IMR-90 (cell line): Measurements from ENCODE around the gene ATP6V0E2. TPM values are rescaled to one million over a fixed set of nuclear protein-coding genes. Genes with fewer than 3 reads are reported as not detected.

Source experiments
- ATAC-seq: fragments of 200-7000 bp; cut with Tn5 transposase; 2 replicates; pipeline ENCODE4 v1.9.1; 2020; ENCODE audit warnings: low read depth, mild to moderate bottlenecking, moderate library complexity
- BruUV-seq: library from RNA; stranded (reverse); fragments of 400-500 nt; replicated peaks from 2 replicates; lab custom pipeline; 2021; lab: Mats Ljungman, UMichigan
- CTCF ChIA-PET: fragments of 300-600 bp; formaldehyde crosslinking; extraction: SDS; loops from one replicate; lab custom pipeline; 2021; ENCODE audit warnings: antibody characterized with exemption; lab: Yijun Ruan, JAX
- POLR2A ChIA-PET: fragments of 300-600 bp; sonication (Branson Sonifier 250); formaldehyde crosslinking; loops from one replicate; lab custom pipeline; 2022; ENCODE audit warnings: antibody characterized with exemption; ENCODE audit not compliant: unreplicated experiment; lab: Charles Lee
- DNase-seq: peaks from one replicate; pipeline ENCODE4 v3.0.0; 2013
- H2AFZ ChIP-seq: replicated peaks from 2 replicates; pipeline ENCODE3; 2013; ENCODE audit warnings: low read length, mild to moderate bottlenecking; ENCODE audit not compliant: poor library complexity
- H2AK5ac ChIP-seq: 2 replicates; pipeline ENCODE4 v1.6.1; 2013; ENCODE audit warnings: low read depth, low read length, inconsistent platforms
- H2AK9ac ChIP-seq: replicated peaks from 2 replicates; pipeline ENCODE3; 2013; ENCODE audit warnings: mild to moderate bottlenecking, low read depth, low read length, moderate library complexity; ENCODE audit not compliant: poor library complexity
- H2BK120ac ChIP-seq: 2 replicates; pipeline ENCODE4 v1.6.1; 2013; ENCODE audit warnings: low read depth, low read length, inconsistent platforms
- H2BK15ac ChIP-seq: 3 replicates; pipeline ENCODE4 v1.6.1; 2013; ENCODE audit warnings: low read depth, low read length, inconsistent platforms
- H2BK20ac ChIP-seq: 2 replicates; pipeline ENCODE4 v1.6.1; 2013; ENCODE audit warnings: low read depth, mild to moderate bottlenecking, inconsistent platforms, low read length, moderate library complexity
- H2BK5ac ChIP-seq: 2 replicates; pipeline ENCODE4 v1.6.1; 2013; ENCODE audit warnings: mild to moderate bottlenecking, low read depth, low read length, inconsistent platforms; ENCODE audit not compliant: poor library complexity, severe bottlenecking
- H3K14ac ChIP-seq: replicated peaks from 2 replicates; pipeline ENCODE4 v1.6.1; 2013; ENCODE audit warnings: low read depth, low read length, inconsistent platforms
- H3K18ac ChIP-seq: 2 replicates; pipeline ENCODE4 v1.6.1; 2013; ENCODE audit warnings: low read depth, low read length, control low read depth
- H3K23ac ChIP-seq: 2 replicates; pipeline ENCODE4 v1.6.1; 2013; ENCODE audit warnings: low read depth, low read length, inconsistent platforms
- H3K27ac ChIP-seq: 2 replicates; pipeline ENCODE4 v1.5.1; 2013; ENCODE audit warnings: mild to moderate bottlenecking, control low read depth, low read length; ENCODE audit not compliant: insufficient read depth
- H3K27me3 ChIP-seq: 2 replicates; pipeline ENCODE4 v1.6.1; 2013; ENCODE audit warnings: low read length; ENCODE audit not compliant: control insufficient read depth, insufficient read depth
- H3K36me3 ChIP-seq: 2 replicates; pipeline ENCODE4 v1.6.1; 2013; ENCODE audit warnings: low read length, mixed read lengths; ENCODE audit not compliant: control insufficient read depth, insufficient read depth
- H3K4ac ChIP-seq: 2 replicates; pipeline ENCODE4 v1.6.1; 2013; ENCODE audit warnings: low read depth, low read length, inconsistent platforms
- H3K4me1 ChIP-seq: 2 replicates; pipeline ENCODE4 v1.6.1; 2013; ENCODE audit warnings: low read length, mixed read lengths; ENCODE audit not compliant: control insufficient read depth, insufficient read depth
- H3K4me2 ChIP-seq: 2 replicates; pipeline ENCODE4 v1.6.1; 2013; ENCODE audit warnings: low read depth, mild to moderate bottlenecking, control low read depth, low read length, moderate library complexity
- H3K4me3 ChIP-seq: 2 replicates; pipeline ENCODE4 v1.5.1; 2013; ENCODE audit warnings: low read depth, mild to moderate bottlenecking, control low read depth, low read length, moderate library complexity; ENCODE audit not compliant: insufficient read depth
- H3K56ac ChIP-seq: 2 replicates; pipeline ENCODE4 v1.6.1; 2013; ENCODE audit warnings: low read length, inconsistent platforms; ENCODE audit not compliant: insufficient read depth; ENCODE audit errors: extremely low read depth
- H3K79me1 ChIP-seq, 2 experiments: 2 replicates each; pipeline ENCODE4 v1.6.1; 2013; ENCODE audit warnings: low read length in 2 of 2, inconsistent platforms in 1 of 2, low read depth in 1 of 2
- H3K9ac ChIP-seq: 2 replicates; pipeline ENCODE4 v1.6.1; 2013; ENCODE audit warnings: low read depth, low read length, control low read depth
- H3K9me1 ChIP-seq: 2 replicates; pipeline ENCODE4 v1.6.1; 2013; ENCODE audit warnings: low read length, inconsistent platforms; ENCODE audit not compliant: insufficient read depth
- H3K9me3 ChIP-seq: 2 replicates; pipeline ENCODE4 v1.6.1; 2013; ENCODE audit warnings: low read length; ENCODE audit not compliant: control insufficient read depth, insufficient read depth
- H4K20me1 ChIP-seq: 2 replicates; pipeline ENCODE4 v1.6.1; 2013; ENCODE audit warnings: low read length, inconsistent platforms; ENCODE audit not compliant: insufficient read depth
- H4K5ac ChIP-seq: 2 replicates; pipeline ENCODE4 v1.6.1; 2013; ENCODE audit warnings: mild to moderate bottlenecking, low read depth, low read length, control low read depth
- H4K8ac ChIP-seq, 2 experiments: 2 replicates each; pipeline ENCODE4 v1.6.1; 2013; ENCODE audit warnings: low read depth in 2 of 2, low read length in 2 of 2, control low read depth in 1 of 2, inconsistent platforms in 1 of 2
- H4K91ac ChIP-seq: 2 replicates; pipeline ENCODE4 v1.6.1; 2013; ENCODE audit warnings: low read depth, low read length, inconsistent platforms; ENCODE audit not compliant: insufficient read depth
- BHLHE40 ChIP-seq: fragments of 150-350 bp; IDR thresholded peaks from 2 replicates; pipeline ENCODE4 v1.6.1; 2016; ENCODE audit warnings: mild to moderate bottlenecking, low read depth, low read length
- CEBPB ChIP-seq: IDR thresholded peaks from 2 replicates; pipeline ENCODE4 v1.6.1; 2012; ENCODE audit warnings: low read depth, low read length, improper control_type of control experiment
- CHD1 ChIP-seq: IDR thresholded peaks from 2 replicates; pipeline ENCODE4 v1.6.1; 2012; ENCODE audit warnings: low read depth, low read length, improper control_type of control experiment
- CTCF ChIP-seq: conservative IDR thresholded peaks from 2 replicates; pipeline ENCODE4 v1.5.1; 2012; ENCODE audit warnings: mild to moderate bottlenecking, low read depth, low read length, improper control_type of control experiment
- FOS ChIP-seq: fragments of 150-350 bp; IDR thresholded peaks from 2 replicates; pipeline ENCODE4 v1.6.1; 2016; ENCODE audit warnings: low read depth, low read length
- MAFK ChIP-seq: IDR thresholded peaks from 2 replicates; pipeline ENCODE4 v1.6.1; 2012; ENCODE audit warnings: low read depth, low read length, improper control_type of control experiment
- MAZ ChIP-seq: IDR thresholded peaks from 2 replicates; pipeline ENCODE4 v1.6.1; 2012; ENCODE audit warnings: low read depth, mild to moderate bottlenecking, low read length, improper control_type of control experiment, moderate library complexity, borderline replicate concordance
- MXI1 ChIP-seq: IDR thresholded peaks from 2 replicates; pipeline ENCODE4 v1.6.1; 2012; ENCODE audit warnings: low read depth, mild to moderate bottlenecking, low read length, moderate library complexity, borderline replicate concordance
- NFE2L2 ChIP-seq: fragments of 150-350 bp; IDR thresholded peaks from 2 replicates; pipeline ENCODE4 v1.6.1; 2016; ENCODE audit warnings: low read depth, mild to moderate bottlenecking, low read length
- POLR2A ChIP-seq: IDR thresholded peaks from 2 replicates; pipeline ENCODE4 v1.6.1; 2012; ENCODE audit warnings: mild to moderate bottlenecking, low read depth, low read length
- RAD21 ChIP-seq: IDR thresholded peaks from 2 replicates; pipeline ENCODE4 v1.6.1; 2012; ENCODE audit warnings: low read length, improper control_type of control experiment
- RCOR1 ChIP-seq: IDR thresholded peaks from 2 replicates; pipeline ENCODE4 v1.6.1; 2012; ENCODE audit warnings: mild to moderate bottlenecking, low read length, improper control_type of control experiment; ENCODE audit not compliant: insufficient replicate concordance
- RFX5 ChIP-seq: IDR thresholded peaks from 2 replicates; pipeline ENCODE4 v1.8.0; 2012; ENCODE audit warnings: low read depth, mild to moderate bottlenecking, low read length, moderate library complexity
- SMC3 ChIP-seq: fragments of 150-350 bp; IDR thresholded peaks from 2 replicates; pipeline ENCODE4 v1.6.1; 2016; ENCODE audit warnings: low read depth, mild to moderate bottlenecking, antibody characterized with exemption, low read length, moderate library complexity
- USF2 ChIP-seq: fragments of 150-350 bp; IDR thresholded peaks from 2 replicates; pipeline ENCODE4 v1.6.1; 2017; ENCODE audit warnings: mild to moderate bottlenecking, antibody characterized with exemption, low read length, low read depth
- WGBS, 2 experiments: methylation state at CpG; one replicate each; pipeline versions ENCODE4 v1.1.5 to v1.1.7; 2013; ENCODE audit warnings: missing lambda C conversion rate in 2 of 2; ENCODE audit not compliant: insufficient read length in 1 of 2; ENCODE audit errors: extremely low coverage in 2 of 2; 5-methylcytosine and 5-hydroxymethylcytosine counted together
- dilution Hi-C: fragments of 300-500 bp; cut with HindIII; formaldehyde crosslinking; loops from one replicate; pipeline ENCODE4 v1.14.3; 2018; ENCODE audit warnings: low sequenced_read_pairs; ENCODE audit not compliant: unreplicated experiment
- in situ Hi-C: fragments of 300-500 bp; cut with MboI; formaldehyde crosslinking; loops from 3 replicates; pipeline ENCODE4 v1.14.3; 2019; ENCODE audit warnings: low sequenced_read_pairs, inconsistent platforms, mixed read lengths
- intact Hi-C: fragments of 100-400 bp; cut with micrococcal nuclease; formaldehyde crosslinking; loops from 2 replicates; pipeline ENCODE4 v1.10.0; 2022
- polyA plus RNA-seq, 3 experiments: library from polyadenylated mRNA; depleted of rRNA; stranded (reverse); fragments of >200 nt; gene quantifications; 2 replicates each; pipeline ENCODE4 v1.2.3, GENCODE V29; 2012; ENCODE audit warnings: low replicate concordance in 1 of 3
- total RNA-seq: library from RNA; depleted of rRNA; stranded (reverse); fragments of >200 nt; gene quantifications from 2 replicates; pipeline ENCODE4 v1.2.3, GENCODE V29; 2012
- TF ChIP-seq, protein P1 (sequence below): fragments of 150-350 bp; IDR thresholded peaks from 2 replicates; pipeline ENCODE4 v1.6.1; 2016; ENCODE audit warnings: low read depth, mild to moderate bottlenecking, low read length, moderate library complexity, borderline replicate concordance

Gene ATP6V0E2
- total and polyA plus RNA-seq, 2 of the 4 experiments (the other 2 are of a cell fraction): 5.7 to 30.3 TPM

GRCh38 chr7:149868623-149869290 lies 5.0 kb upstream of the ATP6V0E2 start:
- peaks cover 0 to 6% of the 10 kb centered on the region in 2 experiments; a peak in 1 of 4 replicates for H3K79me1 ChIP-seq
- H2AK9ac ChIP-seq: no peak overlapping the region
- peaks cover 8% of the 10 kb centered on the region for H3K4me1 ChIP-seq
- no peak overlapping the region for H4K5ac ChIP-seq
- WGBS, 2 experiments: 100% methylated on average over 1 of the region's 7 CpGs; no CpG with 5 or more reads in 1 of the 2 experiments
- H3K4me2 ChIP-seq: no peak overlapping the region
- ChIA-PET CTCF (interaction anchor here (1.1 kb wide), 1 partner anchor 20 kb away, joined by 3 read pairs; no protein-coding TSS in a partner anchor), POLR2A (no interaction called here)
- H2BK120ac ChIP-seq: no peak overlapping the region
- TF ChIP-seq NFE2L2 (no peak), RFX5 (no peak), USF2 (no peak), SMC3 (no peak), MXI1 (no peak), CEBPB (no peak), MAZ (no peak), FOS (no peak), POLR2A (no peak), CTCF (no peak), RCOR1 (no peak), MAFK (no peak), RAD21 (no peak), BHLHE40 (no peak), CHD1 (no peak)
- TF ChIP-seq, protein P1, sequence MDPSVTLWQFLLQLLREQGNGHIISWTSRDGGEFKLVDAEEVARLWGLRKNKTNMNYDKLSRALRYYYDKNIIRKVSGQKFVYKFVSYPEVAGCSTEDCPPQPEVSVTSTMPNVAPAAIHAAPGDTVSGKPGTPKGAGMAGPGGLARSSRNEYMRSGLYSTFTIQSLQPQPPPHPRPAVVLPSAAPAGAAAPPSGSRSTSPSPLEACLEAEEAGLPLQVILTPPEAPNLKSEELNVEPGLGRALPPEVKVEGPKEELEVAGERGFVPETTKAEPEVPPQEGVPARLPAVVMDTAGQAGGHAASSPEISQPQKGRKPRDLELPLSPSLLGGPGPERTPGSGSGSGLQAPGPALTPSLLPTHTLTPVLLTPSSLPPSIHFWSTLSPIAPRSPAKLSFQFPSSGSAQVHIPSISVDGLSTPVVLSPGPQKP: no peak
- H3K9ac ChIP-seq: no peak overlapping the region
- H3K27ac ChIP-seq: no peak overlapping the region
- no peak overlapping the region for H2BK20ac ChIP-seq
- H3K56ac ChIP-seq: no peak overlapping the region
- peaks cover 15% of the 10 kb centered on the region for H3K36me3 ChIP-seq
- BruUV-seq: no TSS peak
- H3K18ac ChIP-seq: no peak overlapping the region
- dilution Hi-C loops (no loop called here), in situ Hi-C loops (loop anchor here (25.0 kb wide), 1 partner anchor 544 kb away; a partner anchor contains a TSS), intact Hi-C loops (no loop called here)
- no peaks in the 10 kb centered on the region for H4K20me1 ChIP-seq
- no peak overlapping the region for H2BK5ac ChIP-seq
- no peak for DNase-seq
- H3K23ac ChIP-seq: no peak overlapping the region
- H2AK5ac ChIP-seq: no peak overlapping the region
- no peak for ATAC-seq
- no peak overlapping the region for H3K14ac ChIP-seq
- H2BK15ac ChIP-seq: no peak overlapping the region
- H3K27me3 ChIP-seq: no peaks in the 10 kb centered on the region
- no peak overlapping the region for H3K4me3 ChIP-seq
- no peak overlapping the region for H4K8ac ChIP-seq
- H3K9me3 ChIP-seq: no peaks in the 10 kb centered on the region
- H3K9me1 ChIP-seq: peaks cover 10% of the 10 kb centered on the region; the same call in 1 of the 2 replicates
- no peak overlapping the region for H3K4ac ChIP-seq
- no peak overlapping the region for H4K91ac ChIP-seq
- no peak overlapping the region for H2AFZ ChIP-seq
